Lower leg skin (tissue), 3 donors: Measurements from ENCODE around the gene ACOXL.

Experiments
- CTCF ChIP-seq, 3 donors: fragments of 450-650 bp; IDR thresholded peaks; one replicate each; pipeline ENCODE4 v1.5.1; 2016; ENCODE audit warnings: antibody characterized with exemption in 3 of 3, mild to moderate bottlenecking in 3 of 3, moderate library complexity in 2 of 3
- POLR2A ChIP-seq, 2 donors: fragments of 450-650 bp; IDR thresholded peaks; one replicate each; pipeline ENCODE4 v1.6.1; 2016 to 2017; ENCODE audit warnings: antibody characterized with exemption in 2 of 2, mild to moderate bottlenecking in 1 of 2, moderate library complexity in 1 of 2

- TF ChIP-seq POLR2A (IDR thresholded peaks at IDR 0.05) (no peak), CTCF (IDR thresholded peaks at IDR 0.05) (no peak)
These were observed 57.3 kb downstream of the ACOXL start for GRCh38 chr2:110789706-110790105.
